Urothelium cell line (cell line): Measurements from ENCODE around the gene TBL3.

Experiments used
- DNase-seq: peaks from one replicate; pipeline ENCODE4 v3.0.0; 2011; ENCODE audit warnings: low spot score, mixed read lengths
- FAIRE-seq: peaks from 2 replicates; lab custom pipeline; 2011; peaks lifted over from hg19 to GRCh38; lab: Jason Lieb, UNC

TBL3 gene

GRCh38 chr16:1980770-1981087, 8.9 kb downstream of the TBL3 start:
- FAIRE-seq: no peak
- no peak for DNase-seq

GRCh38 chr16:1981398-1981836, 9.6 kb downstream of the TBL3 start, which contains the start of gene NOXO1:
Gene NOXO1, minus strand, starts transcription at chr16:1981469. Its CDS starts 290 bp downstream, at chr16:1981179.
- DNase-seq (no peak), FAIRE-seq (no peak)

GRCh38 chr16:1982013-1982433, 10.2 kb downstream of the TBL3 start:
- FAIRE-seq (no peak), DNase-seq (peak; percentile 41)

- FAIRE-seq (no peak), DNase-seq (no peak)
These were observed 11.2 kb downstream of the TBL3 start for GRCh38 chr16:1982991-1983543.

- peak; percentile 99 for DNase-seq
- FAIRE-seq: peak; percentile 73
These were observed 11.9 kb downstream of the TBL3 start, which contains the start of gene GFER for GRCh38 chr16:1983544-1984346. Gene GFER, plus strand, starts transcription at chr16:1984193. Its CDS starts 26 bp downstream, at chr16:1984219.

- FAIRE-seq (no peak), DNase-seq (no peak)
These were observed 12.7 kb downstream of the TBL3 start for GRCh38 chr16:1984347-1985225.

- DNase-seq (no peak), FAIRE-seq (no peak)
These were observed 13.8 kb downstream of the TBL3 start for GRCh38 chr16:1985466-1986150.

GRCh38 chr16:1987198-1987597, 15.3 kb downstream of the TBL3 start:
- FAIRE-seq (no peak), DNase-seq (no peak)

- FAIRE-seq (peak; percentile 80), DNase-seq (peak; percentile 77)
These were observed 17.6 kb downstream of the TBL3 start, which contains the start of gene SYNGR3 for GRCh38 chr16:1989209-1990100. Gene SYNGR3, plus strand, starts transcription at chr16:1989970. Its CDS starts 133 bp downstream, at chr16:1990103.

GRCh38 chr16:1990101-1990350, 18.2 kb downstream of the TBL3 start:
- FAIRE-seq (no peak), DNase-seq (no peak)

GRCh38 chr16:1990351-1991134, 18.7 kb downstream of the TBL3 start:
- DNase-seq (peak; percentile 65), FAIRE-seq (no peak)

GRCh38 chr16:1991135-1991551, 19.3 kb downstream of the TBL3 start:
- no peak for FAIRE-seq
- DNase-seq: no peak

GRCh38 chr16:1991588-1991947, 19.7 kb downstream of the TBL3 start:
- DNase-seq (no peak), FAIRE-seq (no peak)

- FAIRE-seq (no peak), DNase-seq (peak; percentile 67)
These were observed 20.3 kb downstream of the TBL3 start for GRCh38 chr16:1991948-1992703.

GRCh38 chr16:1992704-1993317, 21.0 kb downstream of the TBL3 start:
- DNase-seq (no peak), FAIRE-seq (no peak)

- no peak for FAIRE-seq
- DNase-seq: no peak
These were observed 21.9 kb downstream of the TBL3 start for GRCh38 chr16:1993731-1994131.

GRCh38 chr16:1997494-1998359, 25.9 kb downstream of the TBL3 start:
- no peak for FAIRE-seq
- no peak for DNase-seq
